ENCODE results near the gene SH3PXD2A. TPM values are rescaled to one million over a fixed set of nuclear protein-coding genes. Genes with fewer than 3 reads are reported as not detected.

SH3PXD2A gene
- total and polyA plus RNA-seq, 9 of the 15 experiments (the other 6 are each of a cell fraction or from before 2014, with no cell fraction given) = 0.41 to 9.3 (median 2.5) TPM

GRCh38 chr10:103605359-103606096 is 249.8 kb downstream of the SH3PXD2A start:
- ChIA-PET POLR2A (interaction anchor here (0.7 kb wide), 1 partner anchor 13 kb away, joined by 3 read pairs; no protein-coding TSS in a partner anchor), CTCF (ENCODE audit: low intra/inter-chr PET ratio) (interaction anchor here (1.5 kb wide), 1 partner anchor 81 kb away, joined by 9 read pairs; no protein-coding TSS in a partner anchor)
- no TSS peak for BruUV-seq (replicated peaks)
- in situ Hi-C loops (cut with MboI) (no loop called here), intact Hi-C loops (cut with micrococcal nuclease) (loop anchor here (1.0 kb wide), 1 partner anchor 81 kb away; no protein-coding TSS in a partner anchor)
- ATAC-seq = peak; percentile 84
- H3K79me2 ChIP-seq (ENCODE audit: control insufficient read depth, insufficient read depth, low read length) = no peaks in the 10 kb centered on the region
- H3K9me1 ChIP-seq (ENCODE audit: control insufficient read depth, insufficient read depth, low read length) = no peaks in the 10 kb centered on the region
- DNase-seq (ENCODE audit: extremely low read depth in 1 of 4, low spot score in 3 of 4) = peak; percentile 52 to 65 (median 56)
- WGBS (ENCODE audit: insufficient coverage, low coverage, missing lambda C conversion rate) = 59% methylated on average over 12 of the region's 12 CpGs
- peaks cover 3 to 5% of the 10 kb centered on the region in 2 experiments; a peak in 4 of 5 replicates for H3K4me1 ChIP-seq (replicated peaks in 1 of 2; ENCODE audit: control insufficient read depth in 2 of 2, insufficient read depth in 2 of 2, low read length in 2 of 2)
- H2AFZ ChIP-seq (ENCODE audit: low read depth, low read length) = no peak overlapping the region
- FAIRE-seq = peak; percentile 85
- no peak overlapping the region for H3K4me3 ChIP-seq
- H3K36me3 ChIP-seq (ENCODE audit: control insufficient read depth, insufficient read depth, low read length) = peaks cover 15% of the 10 kb centered on the region; the same call in 2 of the 3 replicates
- H4K20me1 ChIP-seq (replicated peaks; ENCODE audit: control insufficient read depth, insufficient read depth, low read length) = no peaks in the 10 kb centered on the region
- H3K27ac ChIP-seq (ENCODE audit: extremely low read depth, low read depth, low read length) = no peak overlapping the region
- no peak overlapping the region for H3K9ac ChIP-seq (ENCODE audit: insufficient read depth in 1 of 2, low read depth in 2 of 2, low read length in 2 of 2)
- no peaks in the 10 kb centered on the region for H3K27me3 ChIP-seq (ENCODE audit: control insufficient read depth in 2 of 2, insufficient read depth in 2 of 2, low read length in 2 of 2)
- no peak overlapping the region for H3K4me2 ChIP-seq (ENCODE audit: insufficient read depth, low read length)
- H3K9me3 ChIP-seq (replicated peaks; ENCODE audit: control insufficient read depth, insufficient read depth, low read depth, low read length) = no peaks in the 10 kb centered on the region
- TF ChIP-seq NRF1 (conservative IDR thresholded peaks at IDR 0.05 in 1 of 2, IDR thresholded peaks at IDR 0.05 in 1 of 2) (no peak), FOXJ2 (tag; IDR thresholded peaks at IDR 0.05) (no peak), ZBTB40 (IDR thresholded peaks at IDR 0.05) (no peak), ZBTB40 (CRISPR knock-in tag; IDR thresholded peaks at IDR 0.05) (no peak), ZNF143 (CRISPR knock-in tag; IDR thresholded peaks at IDR 0.05) (no peak), CREB3 (tag; conservative IDR thresholded peaks at IDR 0.05; ENCODE audit: low read depth) (no peak), ID3 (CRISPR knock-in tag; IDR thresholded peaks at IDR 0.05) (no peak), ID3 (tag; IDR thresholded peaks at IDR 0.05) (no peak), NONO (IDR thresholded peaks at IDR 0.05; ENCODE audit: low read depth in 2 of 2, low read length in 1 of 2) (no peak), RBBP5 (IDR thresholded peaks at IDR 0.05; ENCODE audit: borderline replicate concordance, insufficient read depth, low read length, poor library complexity, severe bottlenecking) (no peak)

Measured in K562 (cell line).